DMS153 treated with DMSO at 0.1 percent for 48 hours (cell line): ENCODE measurements around the gene COL9A2.

Source experiments
- DNase-seq: peaks from one replicate; lab custom pipeline; 2025; ENCODE audit not compliant: unreplicated experiment; lab: John Stamatoyannopoulos, UW

The COL9A2 gene

DNA sequence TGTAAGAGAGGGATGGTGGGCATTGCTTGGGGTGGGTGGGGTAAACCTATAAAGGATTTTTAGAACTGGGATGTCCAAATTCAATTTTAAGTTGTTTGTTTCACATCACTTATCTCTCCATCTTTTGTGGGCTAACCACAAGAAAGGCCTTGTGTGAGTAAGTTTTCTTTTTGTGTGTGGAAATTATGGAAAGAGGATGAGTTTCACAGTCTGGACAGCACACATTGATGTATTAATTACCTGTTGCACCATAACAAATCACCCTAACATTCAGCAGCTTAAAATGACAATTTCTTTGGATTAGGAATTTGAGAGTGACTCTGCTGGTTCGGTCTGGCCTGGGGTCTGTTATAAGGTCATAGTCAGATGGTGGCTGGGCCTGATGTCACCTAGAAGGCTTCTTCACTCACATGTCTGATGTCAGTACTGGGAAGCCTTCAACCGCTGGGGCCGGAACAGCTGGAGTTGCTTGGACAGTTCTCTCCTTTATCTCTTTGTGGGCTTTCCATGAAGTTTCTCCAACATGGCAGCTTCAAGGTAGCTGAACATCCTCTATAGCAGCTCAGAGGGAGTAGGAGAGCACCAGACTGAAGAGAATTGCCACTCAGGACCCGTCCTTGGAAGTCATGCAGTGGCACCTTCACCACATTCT lies 2.0 kb upstream of the COL9A2 start:
- no peak for DNase-seq

DNA sequence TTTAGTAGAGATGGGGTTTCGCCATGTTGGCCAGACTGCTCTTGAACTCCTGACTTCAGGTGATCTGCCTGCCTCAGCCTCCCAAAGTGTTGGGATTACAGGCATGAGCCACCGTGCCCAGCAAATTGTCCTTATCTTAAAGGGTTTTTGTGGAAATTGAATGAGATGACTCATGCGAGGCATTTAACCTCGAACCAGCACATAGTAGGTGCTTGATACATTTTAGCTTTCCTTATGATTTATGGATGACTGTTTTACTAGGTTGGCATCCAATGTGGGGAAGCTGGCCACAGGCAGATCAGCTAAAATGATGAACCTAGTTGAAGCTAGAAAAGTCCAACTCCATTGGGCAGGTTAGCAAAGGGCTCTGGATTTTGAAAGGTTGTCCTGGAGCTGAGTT lies 1.4 kb upstream of the COL9A2 start:
- DNase-seq = no peak

DNA sequence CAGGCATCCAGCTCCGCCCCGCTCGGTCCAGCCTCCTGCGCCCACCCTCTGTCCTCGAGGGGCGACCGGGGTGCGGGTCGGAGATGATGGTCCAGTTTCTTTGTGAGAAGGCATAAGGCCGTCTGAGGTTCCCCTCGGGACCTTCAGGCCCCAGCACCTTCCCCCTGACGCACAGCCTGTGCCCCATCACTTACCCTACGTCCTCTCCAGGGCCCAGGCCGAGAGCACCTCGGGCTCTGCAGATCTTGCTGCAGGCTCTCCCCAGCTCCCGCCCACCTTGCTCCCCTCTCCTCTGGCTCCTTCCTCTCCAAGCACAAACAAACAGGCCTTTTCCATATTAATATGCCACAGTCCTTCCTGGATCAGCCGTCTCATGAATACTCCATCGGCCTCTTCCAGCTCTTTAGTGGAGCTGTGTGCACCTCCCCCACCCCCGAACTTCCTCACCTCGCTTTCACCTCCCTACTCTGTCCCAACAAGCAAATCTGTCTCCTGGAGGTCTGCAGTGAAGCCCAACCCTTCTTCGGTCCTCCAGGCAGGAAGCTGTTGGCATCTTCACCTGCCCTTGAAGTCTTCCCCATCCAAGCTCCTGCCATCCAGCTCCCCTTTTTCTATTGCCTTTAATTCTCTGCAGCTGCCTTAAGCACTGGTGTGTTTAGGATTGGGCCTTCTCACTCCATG lies 448 bp upstream of the COL9A2 start:
- no peak for DNase-seq

DNA sequence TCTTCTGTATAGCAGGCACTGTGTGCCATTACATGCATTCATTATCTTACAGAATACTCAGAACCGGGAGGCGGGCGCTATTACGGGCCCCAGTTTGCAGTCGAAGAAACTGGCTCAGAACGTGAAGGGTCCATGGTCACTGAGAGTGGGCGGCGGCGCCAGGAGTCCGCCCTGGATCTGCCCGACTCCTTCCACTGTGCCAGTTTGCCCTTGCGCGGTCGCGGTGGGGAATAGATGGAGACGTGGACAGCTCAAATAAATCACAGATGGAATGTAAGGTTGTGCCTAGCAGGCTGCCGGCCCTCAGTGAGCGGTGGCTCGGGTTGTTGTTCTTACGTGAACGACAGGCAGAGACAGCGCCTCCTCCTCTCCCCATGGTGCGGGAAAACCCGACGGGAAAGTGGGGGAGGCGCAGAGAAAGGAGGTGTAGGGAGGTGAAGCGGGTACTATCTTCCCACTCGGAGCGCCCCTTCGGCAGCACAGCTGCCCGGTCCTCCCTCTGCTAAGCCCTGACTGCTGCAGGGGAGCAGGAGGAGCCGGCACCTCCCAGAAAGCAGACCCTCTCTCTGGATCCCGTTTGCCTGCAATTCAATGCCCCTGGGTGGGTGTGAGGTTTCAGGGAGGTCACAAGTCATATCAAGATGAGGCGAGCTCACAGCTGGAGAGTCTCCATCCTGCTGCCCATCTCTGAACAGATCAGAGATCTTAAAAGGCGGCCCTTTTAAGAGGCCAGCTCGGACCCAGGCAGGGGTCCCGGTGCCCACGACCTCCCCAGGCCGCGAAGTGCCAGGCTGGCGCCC lies 1.1 kb downstream of the COL9A2 start:
- peak; percentile 64 for DNase-seq

DNA sequence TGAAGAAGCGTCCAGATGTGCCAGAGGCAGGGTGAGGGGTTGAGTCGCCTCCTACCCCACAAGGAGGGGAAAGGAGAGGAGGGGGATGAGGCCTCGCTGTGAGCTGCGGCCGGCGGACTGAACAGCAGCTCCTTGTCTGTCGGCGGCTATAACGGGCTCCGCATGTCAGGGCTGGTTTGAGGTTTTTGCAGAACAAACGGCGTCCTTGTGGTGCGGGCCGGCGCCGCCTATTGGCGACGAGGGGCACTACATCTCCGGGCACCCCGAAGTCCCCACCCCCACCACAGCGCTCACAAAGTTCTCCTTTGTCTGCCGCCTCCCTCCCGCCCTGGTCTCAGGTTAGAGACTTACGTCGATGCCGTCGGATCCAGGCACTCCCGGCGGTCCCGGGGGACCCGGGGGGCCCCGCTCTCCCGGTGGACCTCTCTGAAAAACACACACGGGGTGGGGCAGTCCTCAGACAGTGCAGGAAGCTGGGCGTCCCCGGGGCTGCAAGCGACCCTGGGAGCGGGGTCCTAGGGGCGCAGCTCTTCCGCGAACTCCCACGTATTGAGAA lies 1.8 kb downstream of the COL9A2 start:
- peak; percentile 98 for DNase-seq

DNA sequence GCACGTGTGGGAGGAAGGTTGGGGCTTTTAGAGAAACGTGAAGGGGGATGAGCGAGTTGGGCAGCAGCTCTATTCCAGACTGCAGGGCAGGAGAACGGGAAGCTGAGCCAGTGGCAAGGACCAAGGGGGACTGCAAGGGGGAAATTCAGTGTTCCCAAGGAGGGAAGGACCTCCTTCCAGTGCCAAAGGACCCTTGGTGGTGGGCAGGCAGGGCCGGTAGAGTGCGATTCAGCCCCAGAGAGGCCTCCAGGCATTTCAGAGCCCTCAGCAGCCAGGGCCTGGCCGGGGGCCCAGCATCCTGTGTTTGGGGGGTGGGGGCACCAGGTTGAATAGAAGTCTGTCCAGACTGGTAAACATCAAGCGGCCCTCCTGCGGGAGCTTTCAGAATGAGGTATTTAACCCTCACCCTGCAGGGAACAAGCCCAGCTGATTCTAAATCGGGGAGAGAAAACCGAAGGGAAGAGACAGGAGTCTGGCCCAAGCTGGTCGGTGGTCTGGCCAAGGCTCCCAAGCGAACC lies 2.3 kb downstream of the COL9A2 start:
- DNase-seq = no peak

DNA sequence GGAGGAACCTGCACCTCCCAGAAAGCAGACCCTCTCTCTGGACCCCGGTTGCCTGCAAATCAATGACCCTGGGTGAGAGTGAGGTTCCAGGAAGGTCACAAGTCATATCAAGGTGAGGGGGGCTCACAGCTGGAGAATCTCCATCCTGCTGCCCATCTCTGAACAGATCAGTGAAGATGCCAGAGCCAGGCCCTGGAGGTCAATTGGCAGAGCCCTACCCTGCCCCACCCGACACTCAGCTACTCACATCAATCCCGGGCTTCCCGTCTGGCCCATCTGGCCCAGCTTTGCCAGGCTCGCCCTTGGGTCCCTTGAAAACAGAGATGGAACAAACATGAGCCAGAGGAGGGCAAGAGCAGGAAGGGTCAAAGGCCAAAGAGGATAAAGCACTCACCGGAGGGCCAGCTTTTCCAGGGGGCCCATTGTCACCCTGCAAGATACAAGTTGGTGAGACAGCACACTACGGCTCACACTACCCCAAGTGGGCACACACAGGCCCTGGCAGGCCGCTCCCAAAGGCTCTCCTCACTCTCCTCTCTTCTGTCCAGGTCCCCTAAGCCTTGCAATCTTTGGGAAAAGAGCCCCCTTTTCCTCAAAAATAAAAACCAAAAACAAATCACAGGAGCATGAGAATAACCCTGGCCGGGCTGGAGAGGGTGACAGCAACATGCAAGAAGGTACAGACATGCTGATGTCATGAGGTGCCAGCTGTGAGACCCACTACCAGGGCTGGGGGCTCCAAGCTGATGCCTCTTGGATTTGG lies 2.9 kb downstream of the COL9A2 start:
- DNase-seq = no peak

DNA sequence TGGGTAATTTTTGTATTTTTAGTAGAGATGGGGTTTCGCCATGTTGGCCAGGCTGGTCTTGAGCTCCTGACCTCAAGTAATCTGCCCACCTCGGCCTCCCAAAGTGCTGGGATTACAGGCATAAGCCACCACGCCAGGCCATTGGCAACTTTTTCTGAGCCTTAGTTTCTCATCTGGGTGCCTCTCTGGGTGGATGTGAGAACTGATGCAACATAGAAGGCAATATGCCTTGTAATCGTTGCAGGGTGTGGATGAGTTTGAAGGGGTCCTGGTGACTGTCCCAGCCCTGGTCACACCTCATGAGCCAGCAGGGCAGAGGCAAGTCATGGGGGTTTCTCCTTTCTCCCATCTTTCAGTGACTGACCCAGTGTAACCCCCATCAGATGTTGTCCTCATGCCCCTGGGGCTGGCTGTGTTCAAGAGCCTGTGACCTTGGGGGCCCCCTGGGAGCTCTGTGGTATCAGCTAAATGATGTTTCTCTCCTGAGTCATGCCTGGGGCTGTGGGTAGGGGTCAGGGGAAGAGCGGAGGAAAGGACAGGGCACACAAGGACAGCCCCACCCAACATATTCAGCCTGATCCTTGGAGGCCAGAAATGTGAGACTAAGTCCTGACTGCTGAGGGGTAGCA lies 3.6 kb downstream of the COL9A2 start:
- no peak for DNase-seq

DNA sequence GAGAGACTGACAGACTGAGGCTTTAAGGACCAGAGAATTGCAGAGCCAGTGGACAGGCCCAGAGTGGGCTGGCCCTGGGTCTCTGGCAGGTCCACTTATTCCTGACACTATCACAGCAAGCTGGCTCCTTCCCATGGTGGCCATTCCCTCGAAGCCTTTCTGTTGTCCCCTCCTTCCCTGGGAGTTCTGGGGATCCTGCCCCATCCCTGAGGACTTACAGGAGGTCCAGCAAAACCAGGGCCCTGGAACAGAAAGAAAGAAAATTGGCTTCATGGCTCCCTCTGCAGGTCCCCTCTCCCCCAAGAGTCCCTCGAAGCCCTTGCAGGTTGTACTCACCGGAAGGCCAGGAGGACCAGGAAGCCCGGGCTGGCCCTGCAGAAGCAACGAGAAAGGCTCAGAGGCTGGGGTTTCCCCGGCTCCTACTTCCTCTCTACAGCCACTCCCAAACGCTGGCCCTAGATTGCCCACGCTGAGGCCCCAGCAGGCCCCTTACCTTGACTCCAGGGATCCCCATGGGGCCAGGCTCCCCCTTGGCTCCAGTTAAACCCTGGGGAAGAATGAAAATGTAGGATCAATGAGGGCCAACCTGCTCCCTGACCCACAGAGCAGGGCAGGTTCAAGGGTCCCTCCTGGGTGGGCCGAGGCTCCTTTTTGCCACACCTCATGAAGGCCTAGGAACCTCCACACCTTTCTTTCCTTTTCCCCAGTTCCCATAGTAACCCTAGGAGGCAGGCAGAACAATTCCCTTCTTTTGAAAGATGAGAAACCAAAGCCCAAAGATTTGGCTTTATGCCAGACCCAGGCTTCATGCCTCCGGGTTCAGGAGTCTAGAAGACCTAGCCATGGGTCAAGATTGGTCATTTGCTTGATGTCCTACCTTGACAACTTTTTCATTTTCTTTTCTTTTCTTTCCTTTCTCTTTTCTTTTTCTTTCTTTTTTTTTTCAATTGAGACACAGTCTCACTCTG lies 4.6 kb downstream of the COL9A2 start:
- no peak for DNase-seq

DNA sequence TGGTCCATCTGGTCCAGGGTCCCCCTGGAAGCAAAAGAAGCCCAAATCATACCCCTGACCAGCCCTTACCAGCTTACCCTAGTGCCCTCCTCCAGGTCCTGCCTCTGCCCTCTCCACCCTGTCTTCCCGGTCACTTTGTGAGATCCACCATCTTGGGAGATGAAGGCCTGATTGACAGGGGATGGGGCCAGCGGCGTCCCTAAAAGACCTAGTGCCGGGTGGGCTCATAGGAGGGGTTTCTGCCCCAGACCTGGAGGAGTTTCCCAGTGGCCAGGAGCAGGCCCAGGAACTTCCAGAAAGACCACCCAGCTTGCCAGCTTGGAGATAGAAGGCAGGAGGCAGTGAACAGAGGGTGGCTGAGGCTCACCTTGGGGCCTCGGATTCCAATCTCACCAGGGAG lies 5.4 kb downstream of the COL9A2 start:
- no peak for DNase-seq

DNA sequence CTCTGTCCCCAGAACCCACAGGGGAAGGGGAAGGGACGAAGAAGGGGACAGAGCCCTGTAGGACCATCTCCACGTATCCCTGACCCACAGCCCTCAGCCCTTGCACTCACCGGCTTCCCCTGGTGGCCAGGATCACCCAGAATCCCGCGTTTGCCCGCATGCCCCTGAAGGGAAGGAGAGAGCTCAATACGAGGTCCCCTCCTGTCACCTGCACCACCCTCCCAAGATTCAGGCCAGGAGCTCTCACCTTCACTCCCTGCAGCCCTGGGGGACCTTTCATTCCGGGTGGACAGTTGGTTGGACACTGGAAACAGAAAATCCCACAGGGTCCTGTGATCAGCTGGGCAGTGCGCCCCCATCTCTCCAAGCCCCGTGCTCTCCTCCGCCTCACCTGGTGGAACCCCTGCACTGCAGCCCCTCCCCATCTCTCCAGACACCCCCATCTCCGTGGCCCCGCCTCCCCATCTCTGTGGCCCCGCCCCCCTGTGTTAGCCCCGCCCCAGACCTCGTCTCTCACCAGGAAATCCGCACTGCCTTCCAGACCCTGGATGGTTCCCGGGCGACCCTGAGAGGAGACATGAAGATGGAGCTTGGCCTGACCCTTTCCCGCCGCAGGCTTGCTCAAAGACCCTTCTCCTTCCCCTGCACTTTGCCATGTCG lies 6.0 kb downstream of the COL9A2 start:
- no peak for DNase-seq

DNA sequence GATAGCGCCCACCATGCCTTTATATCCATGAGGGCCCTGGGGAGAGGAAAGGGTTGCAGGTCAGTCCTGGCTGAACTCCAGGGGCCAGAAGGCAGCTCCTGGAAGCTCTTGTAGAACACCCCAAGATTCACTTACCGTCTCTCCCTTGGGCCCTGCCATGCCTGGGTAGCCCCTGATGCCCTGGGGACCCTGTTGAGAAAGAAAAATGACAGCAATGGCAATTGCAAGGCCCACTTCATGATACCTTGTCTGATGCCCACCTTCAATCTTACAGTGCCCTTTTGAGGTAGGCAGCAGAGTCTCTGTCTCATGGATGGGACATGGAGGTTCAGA lies 7.0 kb downstream of the COL9A2 start:
- no peak for DNase-seq

DNA sequence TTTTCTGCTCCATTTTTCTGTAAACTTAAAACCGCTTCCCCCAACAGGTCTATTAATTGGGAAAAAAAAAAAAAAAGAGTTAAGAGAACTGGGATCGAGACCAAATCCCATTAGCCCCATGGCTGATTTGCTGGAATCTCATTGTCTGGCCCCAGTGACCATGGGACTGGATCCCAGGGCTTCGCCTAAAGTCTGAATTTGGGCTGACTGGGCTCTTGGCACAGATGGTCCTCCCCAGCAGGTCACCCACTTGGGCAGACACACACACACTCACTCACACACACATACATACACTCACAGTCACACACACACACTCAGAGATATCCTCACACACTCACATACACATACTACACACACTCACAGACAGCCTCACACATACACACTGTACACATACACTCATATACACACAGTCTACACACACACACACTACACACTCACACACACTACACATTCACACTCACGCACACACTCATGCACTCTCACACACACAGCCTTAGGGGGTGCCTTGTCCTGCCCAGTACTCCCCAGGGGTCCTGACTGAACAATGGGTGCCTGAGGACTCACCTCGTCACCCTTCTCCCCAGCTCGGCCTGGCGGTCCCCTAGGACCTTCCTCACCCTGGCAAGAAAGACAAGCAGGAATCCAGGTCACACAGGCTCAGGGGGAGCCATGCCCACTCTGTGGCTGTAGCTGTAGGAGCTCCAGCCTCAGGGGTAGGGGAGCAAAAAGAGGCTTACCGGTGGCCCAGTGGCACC lies 7.5 kb downstream of the COL9A2 start:
- no peak for DNase-seq

DNA sequence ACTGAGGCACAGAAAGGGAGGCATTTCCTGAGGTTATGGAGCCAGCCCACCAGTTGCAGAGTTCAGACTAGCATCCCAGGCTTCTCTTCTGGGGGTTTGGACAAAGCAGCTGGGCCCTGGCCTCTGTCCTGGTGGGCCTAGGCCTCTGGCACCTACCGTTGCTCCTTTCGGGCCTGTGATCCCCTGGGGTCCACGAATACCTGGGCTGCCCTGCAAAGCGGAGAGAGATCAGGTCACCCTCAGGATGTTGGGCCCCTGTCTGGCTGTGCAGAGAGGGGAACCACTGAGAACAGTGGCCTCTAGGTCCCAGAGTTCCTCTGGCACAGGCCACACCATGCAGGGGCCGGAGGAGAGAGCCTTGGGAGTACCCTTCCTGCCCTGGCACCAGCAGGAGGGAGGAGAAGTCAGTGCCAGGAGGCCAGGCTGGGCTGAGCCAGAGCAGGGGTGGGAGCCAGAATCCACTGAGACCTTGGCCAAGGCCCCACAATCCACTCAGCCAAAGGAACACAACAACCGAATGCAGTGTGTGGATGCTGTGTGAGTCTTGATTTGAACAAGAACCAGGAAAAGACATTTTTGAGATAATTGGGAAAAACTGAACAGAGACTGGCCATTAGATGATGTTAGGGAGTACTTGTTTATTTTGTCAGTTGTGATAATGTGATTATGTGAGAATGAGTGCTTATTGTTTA lies 8.9 kb downstream of the COL9A2 start:
- DNase-seq = no peak

DNA sequence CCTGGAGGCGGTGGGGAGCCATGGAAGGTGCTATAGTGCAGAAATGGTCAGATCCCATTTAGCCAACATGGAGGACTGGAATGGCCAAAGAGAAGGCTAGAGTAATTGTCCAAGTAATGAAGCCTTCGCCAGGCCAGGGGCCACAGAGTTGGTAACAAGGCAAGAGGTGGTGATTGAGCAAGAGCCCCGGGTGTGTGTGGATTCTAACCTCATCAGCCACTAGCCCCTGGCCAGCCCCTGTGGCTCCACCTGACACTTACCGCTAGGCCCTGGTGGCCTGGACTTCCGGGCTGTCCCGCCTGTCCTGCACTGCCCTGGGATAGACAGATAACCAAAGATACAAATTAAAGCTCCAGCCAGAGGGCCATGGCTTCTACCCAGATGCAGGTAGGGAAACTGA lies 9.9 kb downstream of the COL9A2 start:
- no peak for DNase-seq

DNA sequence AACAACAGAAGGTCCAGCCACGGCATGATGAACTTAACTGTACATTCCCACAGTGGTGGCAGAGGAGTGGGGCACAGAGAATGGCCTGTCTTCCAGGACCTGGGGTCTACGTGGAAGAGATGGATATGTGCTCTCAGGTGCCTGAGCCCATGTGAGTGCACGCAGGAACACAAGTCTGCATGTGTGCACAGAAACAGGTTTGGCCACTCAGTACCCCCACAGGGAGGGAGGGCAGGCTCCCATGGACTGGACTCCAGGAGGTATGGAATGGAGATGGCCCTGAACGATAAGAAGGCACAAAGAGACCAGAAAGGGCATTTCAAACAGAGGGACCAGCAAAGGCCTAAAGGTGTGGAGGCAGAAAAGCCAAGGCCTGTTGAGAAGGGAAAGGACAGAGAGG lies 10.8 kb downstream of the COL9A2 start:
- no peak for DNase-seq

DNA sequence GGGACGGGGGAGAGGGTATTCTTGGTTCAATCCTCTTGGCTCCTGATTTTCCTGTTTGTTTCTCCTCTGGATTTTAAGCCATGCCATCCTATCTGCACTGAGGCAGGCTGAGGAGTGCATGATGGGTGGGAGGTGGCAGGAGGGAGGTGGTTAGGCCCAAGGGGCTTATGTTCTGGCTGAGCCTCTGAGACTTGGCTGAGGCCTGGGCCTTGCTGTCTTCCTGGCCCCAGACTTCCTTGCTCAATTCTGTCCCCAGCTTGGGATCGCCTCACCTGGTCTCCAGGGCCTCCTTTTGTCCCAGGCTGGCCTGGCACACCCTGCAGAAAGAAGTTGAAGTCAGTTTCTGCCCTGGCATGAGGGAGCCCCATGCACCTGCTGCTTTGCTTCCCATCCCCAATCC lies 11.2 kb downstream of the COL9A2 start:
- DNase-seq = no peak

DNA sequence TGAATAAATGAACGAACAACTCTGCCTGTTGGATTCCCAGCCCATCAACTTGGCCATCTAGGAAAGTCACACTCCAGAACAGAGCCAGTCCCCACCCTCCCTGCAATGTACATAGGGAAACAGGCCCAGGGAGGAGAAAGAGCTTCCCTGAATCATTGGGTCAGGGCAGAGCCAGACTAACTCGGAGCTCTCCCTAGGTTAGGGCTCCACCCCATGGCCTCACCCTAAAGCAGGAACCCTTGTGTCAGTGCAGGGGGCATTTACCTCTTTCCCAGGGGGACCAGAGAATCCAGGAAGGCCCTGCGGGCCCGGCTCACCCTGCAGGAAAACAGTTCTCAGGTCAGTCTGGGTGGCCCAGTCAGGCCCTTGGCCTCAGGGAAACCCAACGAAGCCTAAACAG lies 11.6 kb downstream of the COL9A2 start:
- DNase-seq = no peak
